Right hindlimb (tissue), 1 donor: ENCODE data around the gene LACRT.

Experiments used
- DNase-seq: peaks from one replicate; pipeline ENCODE4 v3.0.0-alpha.2; 2018

LACRT gene

GRCh38 chr12:54596526-54596946 is 38.2 kb downstream of the LACRT start:
- peak; percentile 62 for DNase-seq

- DNase-seq: no peak
These were observed 39.2 kb downstream of the LACRT start for GRCh38 chr12:54595471-54595870.

- DNase-seq: no peak
These were observed 41.0 kb downstream of the LACRT start for GRCh38 chr12:54593725-54594124.

GRCh38 chr12:54593135-54593534 is 41.6 kb downstream of the LACRT start:
- no peak for DNase-seq

- no peak for DNase-seq
These were observed 42.4 kb downstream of the LACRT start for GRCh38 chr12:54592316-54592715.

GRCh38 chr12:54590978-54591591 is 43.6 kb downstream of the LACRT start:
- DNase-seq: no peak

GRCh38 chr12:54589964-54590363 is 44.7 kb downstream of the LACRT start:
- no peak for DNase-seq

- DNase-seq: no peak
These were observed 45.8 kb downstream of the LACRT start for GRCh38 chr12:54588890-54589267.

- no peak for DNase-seq
These were observed 46.4 kb downstream of the LACRT start, which contains the start of gene PPP1R1A for GRCh38 chr12:54588110-54588889. TSS of gene PPP1R1A (minus strand) at chr12:54588659. CDS start at chr12:54588488, 171 bp downstream.

GRCh38 chr12:54587315-54587873 is 47.3 kb downstream of the LACRT start:
- DNase-seq: peak; percentile 60

- DNase-seq: no peak
These were observed 48.1 kb downstream of the LACRT start for GRCh38 chr12:54586620-54587019.

GRCh38 chr12:54585243-54585642 is 49.5 kb downstream of the LACRT start:
- DNase-seq: no peak

GRCh38 chr12:54584128-54584527 is 50.6 kb downstream of the LACRT start:
- no peak for DNase-seq

GRCh38 chr12:54583726-54584125 is 51.0 kb downstream of the LACRT start:
- no peak for DNase-seq

- no peak for DNase-seq
These were observed 53.3 kb downstream of the LACRT start for GRCh38 chr12:54581412-54581811.
